ENCODE results near the gene FRAT1.
A peak's percentile ranks its signal among the peaks of the same experiment; 100 is the strongest.

Gene FRAT1

GRCh38 chr10:97311111-97311626, 7.9 kb upstream of the FRAT1 start:
- DNase-seq = no peak

GRCh38 chr10:97312897-97313296, 6.2 kb upstream of the FRAT1 start:
- DNase-seq = no peak

- DNase-seq = no peak
Measured at GRCh38 chr10:97314671-97315070, 4.4 kb upstream of the FRAT1 start.

GRCh38 chr10:97319671-97320479, 804 bp downstream of the FRAT1 start:
- DNase-seq = no peak

GRCh38 chr10:97320480-97321031, 1.5 kb downstream of the FRAT1 start:
- DNase-seq = no peak

- no peak for DNase-seq
Measured at GRCh38 chr10:97321032-97321803, 2.1 kb downstream of the FRAT1 start.

GRCh38 chr10:97321804-97322190, 2.7 kb downstream of the FRAT1 start:
- DNase-seq = no peak

- no peak for DNase-seq
Measured at GRCh38 chr10:97323501-97323900, 4.4 kb downstream of the FRAT1 start.

- DNase-seq = no peak
Measured at GRCh38 chr10:97325754-97326153, 6.7 kb downstream of the FRAT1 start.

GRCh38 chr10:97327348-97328294, 8.6 kb downstream of the FRAT1 start:
- no peak for DNase-seq

GRCh38 chr10:97328646-97329453, 9.8 kb downstream of the FRAT1 start:
- DNase-seq = no peak

- no peak for DNase-seq
Measured at GRCh38 chr10:97329766-97330165, 10.7 kb downstream of the FRAT1 start.

- no peak for DNase-seq
Measured at GRCh38 chr10:97331153-97331703, 12.2 kb downstream of the FRAT1 start.

GRCh38 chr10:97332591-97333350, 13.7 kb downstream of the FRAT1 start:
- DNase-seq = no peak

- DNase-seq = no peak
Measured at GRCh38 chr10:97333351-97333600, 14.2 kb downstream of the FRAT1 start.

GRCh38 chr10:97333601-97334369, 14.7 kb downstream of the FRAT1 start:
- no peak for DNase-seq

- DNase-seq = peak; percentile 77
Measured at GRCh38 chr10:97334370-97335175, 15.5 kb downstream of the FRAT1 start, which contains the start of gene FRAT2. Gene FRAT2, minus strand, starts transcription at chr10:97334729. Its CDS starts 157 bp downstream, at chr10:97334572.

- no peak for DNase-seq
Measured at GRCh38 chr10:97335188-97335619, 16.1 kb downstream of the FRAT1 start.

GRCh38 chr10:97336006-97336405, 16.9 kb downstream of the FRAT1 start:
- DNase-seq = no peak

All from NCI-H226 (cell line).